ENCODE measurements around the gene CYTH1.

- no peak for TF ChIP-seq CTCF (IDR thresholded peaks at IDR 0.05)
- no peak for TF ChIP-seq POLR2A (IDR thresholded peaks at IDR 0.05)
Measured at GRCh38 chr17:78715000-78715771, 66.9 kb downstream of the CYTH1 start.
